Measurements from ENCODE around the gene TP53.

DNA sequence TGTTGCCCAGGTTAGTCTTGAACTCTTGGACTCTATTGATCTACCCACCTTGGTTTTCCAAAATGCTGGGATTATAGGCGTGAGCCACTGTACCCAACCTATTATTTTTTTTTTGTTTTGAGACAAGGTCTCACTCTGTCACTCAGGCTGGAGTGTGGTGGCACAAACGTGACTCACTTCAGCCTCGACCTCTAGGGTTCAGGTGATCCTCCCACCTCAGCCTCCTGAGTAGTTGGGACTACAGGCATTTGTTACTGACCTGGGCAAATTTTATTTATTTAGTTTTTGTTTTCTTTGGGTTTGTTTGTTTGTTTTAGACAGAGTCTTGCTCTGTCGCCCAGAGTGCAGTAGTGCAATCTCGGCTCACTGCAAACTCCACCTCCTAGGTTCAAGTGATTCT, 63.6 kb downstream of the TP53 start:
- TF ChIP-seq CEBPB (IDR thresholded peaks at IDR 0.05; ENCODE audit: low read depth, low read length) = no peak
- TF ChIP-seq, protein P1, sequence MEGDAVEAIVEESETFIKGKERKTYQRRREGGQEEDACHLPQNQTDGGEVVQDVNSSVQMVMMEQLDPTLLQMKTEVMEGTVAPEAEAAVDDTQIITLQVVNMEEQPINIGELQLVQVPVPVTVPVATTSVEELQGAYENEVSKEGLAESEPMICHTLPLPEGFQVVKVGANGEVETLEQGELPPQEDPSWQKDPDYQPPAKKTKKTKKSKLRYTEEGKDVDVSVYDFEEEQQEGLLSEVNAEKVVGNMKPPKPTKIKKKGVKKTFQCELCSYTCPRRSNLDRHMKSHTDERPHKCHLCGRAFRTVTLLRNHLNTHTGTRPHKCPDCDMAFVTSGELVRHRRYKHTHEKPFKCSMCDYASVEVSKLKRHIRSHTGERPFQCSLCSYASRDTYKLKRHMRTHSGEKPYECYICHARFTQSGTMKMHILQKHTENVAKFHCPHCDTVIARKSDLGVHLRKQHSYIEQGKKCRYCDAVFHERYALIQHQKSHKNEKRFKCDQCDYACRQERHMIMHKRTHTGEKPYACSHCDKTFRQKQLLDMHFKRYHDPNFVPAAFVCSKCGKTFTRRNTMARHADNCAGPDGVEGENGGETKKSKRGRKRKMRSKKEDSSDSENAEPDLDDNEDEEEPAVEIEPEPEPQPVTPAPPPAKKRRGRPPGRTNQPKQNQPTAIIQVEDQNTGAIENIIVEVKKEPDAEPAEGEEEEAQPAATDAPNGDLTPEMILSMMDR (conservative IDR thresholded peaks at IDR 0.05; ENCODE audit: low read depth, low read length) = no peak
- TF ChIP-seq FOS (IDR thresholded peaks at IDR 0.05; ENCODE audit: low read depth, low read length) = no peak
- TF ChIP-seq CHD1 (IDR thresholded peaks at IDR 0.05; ENCODE audit: low read depth, low read length) = no peak
- TF ChIP-seq BHLHE40 (IDR thresholded peaks at IDR 0.05; ENCODE audit: low read depth, low read length) = no peak
